Activated B cell treated with CpG ODN at 0.5 μM for 24 hours (primary cell): ENCODE measurements around the gene RPA1. TPM values are rescaled to one million over a fixed set of nuclear protein-coding genes. Genes with fewer than 3 reads are reported as not detected.

Experiments used
- ATAC-seq: fragments of 200-7000 bp; cut with Tn5 transposase; one replicate; pipeline ENCODE4 v1.10.0; 2021; ENCODE audit warnings: low read depth, mild to moderate bottlenecking, moderate library complexity
- CTCF ChIA-PET: fragments of 350-600 bp; sonication (Branson Sonifier 250); formaldehyde crosslinking; loops from one replicate; lab custom pipeline; 2021; ENCODE audit warnings: antibody characterized with exemption; lab: Charles Lee
- POLR2A ChIA-PET: fragments of 350-600 bp; sonication (Branson Sonifier 250); formaldehyde crosslinking; loops from one replicate; lab custom pipeline; 2021; ENCODE audit warnings: antibody characterized with exemption; lab: Charles Lee
- DNase-seq: peaks from one replicate; pipeline ENCODE4 v3.0.0; 2022
- H3K27ac Mint-ChIP-seq: one replicate; pipeline ENCODE4 v1.8.0; 2020; ENCODE audit warnings: mixed read lengths
- H3K27me3 Mint-ChIP-seq: one replicate; pipeline ENCODE4 v1.8.0; 2021; ENCODE audit warnings: mixed read lengths
- H3K36me3 Mint-ChIP-seq: one replicate; pipeline ENCODE4 v1.8.0; 2021; ENCODE audit warnings: low read depth, mixed read lengths
- H3K4me1 Mint-ChIP-seq: one replicate; pipeline ENCODE4 v1.8.0; 2021; ENCODE audit warnings: mixed read lengths
- H3K4me3 Mint-ChIP-seq: one replicate; pipeline ENCODE4 v1.8.0; 2020; ENCODE audit warnings: mild to moderate bottlenecking, mixed read lengths
- H3K9me3 Mint-ChIP-seq: one replicate; pipeline ENCODE4 v1.8.0; 2020; ENCODE audit warnings: mixed read lengths
- intact Hi-C: fragments of 100-400 bp; cut with micrococcal nuclease; formaldehyde crosslinking; loops from one replicate; pipeline ENCODE4 v1.15.1; 2024
- total RNA-seq: library from RNA; stranded (reverse); gene quantifications from 2 replicates; pipeline ENCODE4 v1.2.3, GENCODE V29; 2022
- TF ChIP-seq, protein P1 (sequence below): fragments of 200-600 bp; IDR thresholded peaks from one replicate; pipeline ENCODE4 v1.8.0; 2022; ENCODE audit warnings: antibody characterized with exemption, mild to moderate bottlenecking

The RPA1 gene
- total RNA-seq, 1 donor from 2014 or later, result 99.8 TPM

DNA sequence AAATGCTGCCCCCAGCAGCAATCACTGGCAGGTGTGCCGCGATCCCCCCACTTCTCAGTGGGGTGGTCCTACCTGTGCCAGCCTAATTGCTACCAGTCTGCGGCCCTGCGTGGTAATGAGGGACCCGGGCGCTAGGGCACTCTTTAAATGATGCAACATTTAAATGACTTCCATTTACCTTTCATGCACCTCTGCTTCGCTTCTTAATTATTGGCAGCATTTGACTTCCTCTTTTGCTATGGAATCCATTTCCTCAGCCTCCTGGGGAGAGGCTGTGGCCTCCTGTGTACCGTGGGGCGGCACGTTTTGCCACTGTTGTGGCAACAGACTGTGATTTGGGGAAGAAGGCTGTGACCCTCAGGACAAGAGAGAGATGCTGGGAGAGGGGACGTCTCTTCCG is 86.1 kb downstream of the RPA1 start:
- DNase-seq (no peak), ATAC-seq (peak; percentile 21)
- intact Hi-C loops, result no loop called here
- Mint-ChIP-seq H3K9me3 (no peaks in the 10 kb centered on the region), H3K27me3 (peaks cover 17% of the 10 kb centered on the region), H3K4me3 (no peak overlapping the region), H3K36me3 (no peaks in the 10 kb centered on the region), H3K27ac (no peak overlapping the region), H3K4me1 (peaks cover 6% of the 10 kb centered on the region)
- TF ChIP-seq, protein P1, sequence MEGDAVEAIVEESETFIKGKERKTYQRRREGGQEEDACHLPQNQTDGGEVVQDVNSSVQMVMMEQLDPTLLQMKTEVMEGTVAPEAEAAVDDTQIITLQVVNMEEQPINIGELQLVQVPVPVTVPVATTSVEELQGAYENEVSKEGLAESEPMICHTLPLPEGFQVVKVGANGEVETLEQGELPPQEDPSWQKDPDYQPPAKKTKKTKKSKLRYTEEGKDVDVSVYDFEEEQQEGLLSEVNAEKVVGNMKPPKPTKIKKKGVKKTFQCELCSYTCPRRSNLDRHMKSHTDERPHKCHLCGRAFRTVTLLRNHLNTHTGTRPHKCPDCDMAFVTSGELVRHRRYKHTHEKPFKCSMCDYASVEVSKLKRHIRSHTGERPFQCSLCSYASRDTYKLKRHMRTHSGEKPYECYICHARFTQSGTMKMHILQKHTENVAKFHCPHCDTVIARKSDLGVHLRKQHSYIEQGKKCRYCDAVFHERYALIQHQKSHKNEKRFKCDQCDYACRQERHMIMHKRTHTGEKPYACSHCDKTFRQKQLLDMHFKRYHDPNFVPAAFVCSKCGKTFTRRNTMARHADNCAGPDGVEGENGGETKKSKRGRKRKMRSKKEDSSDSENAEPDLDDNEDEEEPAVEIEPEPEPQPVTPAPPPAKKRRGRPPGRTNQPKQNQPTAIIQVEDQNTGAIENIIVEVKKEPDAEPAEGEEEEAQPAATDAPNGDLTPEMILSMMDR, result no peak
- POLR2A ChIA-PET, result interaction anchor here (0.5 kb wide), 1 partner anchor 260 kb away, joined by 6 read pairs; no protein-coding TSS in a partner anchor
- CTCF ChIA-PET, result no interaction called here

DNA sequence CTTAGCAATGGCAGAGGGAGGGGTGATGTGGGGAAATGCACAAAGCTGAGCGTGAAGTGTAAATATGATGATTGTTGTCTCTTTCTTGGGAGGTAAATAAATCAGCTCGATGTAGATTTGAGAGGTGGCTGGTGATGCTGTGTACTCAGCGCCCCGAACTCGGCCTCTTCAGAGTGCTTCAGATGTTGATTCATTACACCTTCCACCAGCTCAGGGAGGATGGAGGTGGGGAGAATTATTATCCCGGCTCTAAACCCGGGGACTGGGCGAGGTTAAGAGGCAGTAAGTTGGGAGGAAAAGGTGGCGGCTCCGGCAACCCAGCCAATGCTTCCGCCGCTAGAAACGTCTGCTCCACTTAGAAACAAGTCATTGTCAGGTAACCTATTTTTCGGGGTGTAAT is 86.5 kb downstream of the RPA1 start:
- H3K9me3 Mint-ChIP-seq, result no peaks in the 10 kb centered on the region
- H3K27ac Mint-ChIP-seq, result no peak overlapping the region
- peaks cover 15% of the 10 kb centered on the region for H3K27me3 Mint-ChIP-seq
- ChIA-PET CTCF (no interaction called here), POLR2A (interaction anchor here (0.5 kb wide), 1 partner anchor 261 kb away, joined by 6 read pairs; no protein-coding TSS in a partner anchor)
- H3K4me1 Mint-ChIP-seq, result peaks cover 6% of the 10 kb centered on the region
- TF ChIP-seq, protein P1, result no peak
- H3K4me3 Mint-ChIP-seq, result no peak overlapping the region
- no peak for DNase-seq
- no peak for ATAC-seq
- H3K36me3 Mint-ChIP-seq, result no peaks in the 10 kb centered on the region
- intact Hi-C loops, result no loop called here

DNA sequence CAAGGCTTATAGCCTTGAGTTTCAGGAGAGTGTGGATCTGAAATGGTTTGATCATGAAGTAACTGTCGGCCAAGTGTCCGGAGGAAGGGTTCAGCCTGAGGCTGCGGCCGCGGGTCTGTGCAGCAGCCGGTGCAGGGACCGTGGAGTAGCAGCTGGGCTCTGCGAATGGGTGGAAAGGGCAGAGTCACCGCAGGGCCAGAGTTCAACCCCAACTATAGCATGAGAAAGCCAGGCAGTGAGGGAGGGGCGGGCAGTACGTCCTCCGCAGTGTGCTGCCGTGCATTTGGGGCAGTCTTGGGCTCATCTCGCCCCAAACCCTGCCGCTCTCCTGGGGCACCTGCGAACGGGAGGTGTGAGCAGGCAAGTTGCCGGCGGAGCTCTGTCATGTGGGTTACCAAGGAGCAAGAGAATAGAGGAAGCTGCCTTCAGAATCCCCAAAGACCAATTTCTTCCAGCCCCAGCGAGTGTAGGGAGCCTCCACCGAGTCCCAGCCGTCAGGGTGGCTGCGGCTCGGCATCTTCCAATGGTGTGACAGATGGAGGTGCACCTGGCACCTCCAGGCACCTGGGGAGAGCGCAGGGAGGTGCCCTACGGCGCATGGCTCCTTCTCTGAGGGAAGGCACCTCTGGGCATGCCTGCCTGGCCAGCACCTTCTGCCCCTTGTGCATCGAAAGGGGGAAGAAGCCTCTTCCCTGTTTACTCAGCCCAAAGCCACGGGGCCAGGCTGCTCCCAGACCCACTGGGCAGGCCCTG is 87.3 kb downstream of the RPA1 start:
- H3K36me3 Mint-ChIP-seq, result no peaks in the 10 kb centered on the region
- H3K27ac Mint-ChIP-seq, result no peak overlapping the region
- no peak for ATAC-seq
- ChIA-PET CTCF (no interaction called here), POLR2A (no interaction called here)
- no peaks in the 10 kb centered on the region for H3K9me3 Mint-ChIP-seq
- H3K27me3 Mint-ChIP-seq, result peaks cover 8% of the 10 kb centered on the region
- intact Hi-C loops, result no loop called here
- no peak overlapping the region for H3K4me3 Mint-ChIP-seq
- no peak for DNase-seq
- TF ChIP-seq, protein P1, result no peak
- peaks cover 6% of the 10 kb centered on the region for H3K4me1 Mint-ChIP-seq

DNA sequence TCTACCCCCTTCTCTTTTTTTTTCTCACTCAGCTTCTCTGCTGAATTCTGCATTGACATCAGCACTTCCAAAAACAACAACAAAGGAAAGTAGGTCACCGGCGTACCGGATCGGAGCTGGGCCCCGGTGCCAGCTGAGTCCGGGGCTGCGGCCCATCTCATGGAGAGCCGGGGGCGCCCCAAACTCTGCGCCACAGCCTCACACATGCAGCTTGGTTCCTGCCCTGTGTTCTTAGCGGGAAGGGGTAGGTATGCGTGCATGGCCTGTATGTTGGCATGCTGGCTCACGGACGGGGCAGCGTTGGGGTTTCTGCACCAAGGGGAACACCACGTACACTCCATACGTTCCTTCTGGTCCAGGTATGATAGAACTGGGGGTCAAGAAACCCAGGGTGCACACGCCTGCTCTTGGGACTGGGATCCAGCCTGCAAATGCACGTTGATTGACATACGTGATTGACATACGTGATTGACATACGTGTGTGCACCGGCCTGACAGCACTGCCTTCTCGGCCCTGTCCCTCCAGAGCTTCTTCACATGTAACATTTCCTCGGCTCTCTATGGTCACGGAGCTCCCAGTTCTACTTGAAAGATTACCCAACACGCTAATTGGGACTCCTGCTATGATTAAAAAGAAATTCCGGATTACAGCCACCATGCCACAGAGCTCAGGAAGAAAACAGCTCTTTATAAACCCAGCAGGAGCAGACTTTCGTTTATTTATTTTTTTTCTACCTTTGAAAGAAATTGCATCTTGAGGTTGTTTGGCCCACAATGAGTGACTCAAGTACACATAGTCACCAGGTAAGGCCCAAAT is 88.7 kb downstream of the RPA1 start:
- Mint-ChIP-seq H3K27ac (no peak overlapping the region), H3K4me1 (peaks cover 6% of the 10 kb centered on the region), H3K27me3 (no peaks in the 10 kb centered on the region), H3K4me3 (no peak overlapping the region), H3K9me3 (no peaks in the 10 kb centered on the region), H3K36me3 (no peaks in the 10 kb centered on the region)
- intact Hi-C loops, result no loop called here
- ChIA-PET CTCF (no interaction called here), POLR2A (no interaction called here)
- ATAC-seq (no peak), DNase-seq (no peak)
- TF ChIP-seq, protein P1, result no peak

DNA sequence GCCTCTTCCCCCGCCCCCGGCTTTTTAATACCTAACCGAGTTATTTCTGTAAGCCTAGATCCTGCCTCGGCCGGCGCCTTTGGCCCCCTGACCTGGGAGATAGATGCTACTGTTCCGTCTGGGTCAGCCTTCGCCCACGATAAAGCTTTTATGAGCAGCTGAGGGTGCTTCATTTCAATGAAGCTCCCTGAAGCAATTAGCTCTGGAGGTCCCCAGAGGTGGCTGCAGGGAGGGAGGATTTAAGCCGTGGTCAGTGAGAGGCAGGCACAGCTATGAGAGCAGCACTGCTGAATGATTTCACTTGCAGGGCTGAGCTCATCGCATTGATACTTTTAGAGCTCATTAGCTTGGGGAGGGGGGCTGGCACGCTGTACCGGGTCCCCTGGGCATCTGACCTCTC is 89.4 kb downstream of the RPA1 start:
- CTCF ChIA-PET, result no interaction called here
- no peak for ATAC-seq

More for the DNA sequence above, 89.4 kb downstream of the RPA1 start:
- Mint-ChIP-seq H3K4me1 (peaks cover 6% of the 10 kb centered on the region), H3K9me3 (no peaks in the 10 kb centered on the region), H3K27me3 (no peaks in the 10 kb centered on the region), H3K4me3 (no peak overlapping the region), H3K27ac (no peak overlapping the region), H3K36me3 (no peaks in the 10 kb centered on the region)
- TF ChIP-seq, protein P1, result no peak
- intact Hi-C loops, result no loop called here
- POLR2A ChIA-PET, result no interaction called here
- DNase-seq, result no peak
